ENCODE data around the gene ZNF622.

Gene ZNF622

GRCh38 chr5:16411235-16411634 is 54.4 kb downstream of the ZNF622 start:
- no peak overlapping the region for H3K9ac ChIP-seq (ENCODE audit: low read depth, low read length, poor library complexity, severe bottlenecking)
- TF ChIP-seq EZH2phosphoT487 (IDR thresholded peaks at IDR 0.05; ENCODE audit: borderline replicate concordance) = no peak
- no peak for TF ChIP-seq CTCF (conservative IDR thresholded peaks at IDR 0.05; ENCODE audit: low read length)
- no peaks in the 10 kb centered on the region for H3F3A ChIP-seq (ENCODE audit: low read depth)
- H2AFZ ChIP-seq (ENCODE audit: low read length) = no peak overlapping the region
- no peak overlapping the region for H3K4me2 ChIP-seq (ENCODE audit: low read depth, low read length, poor library complexity, severe bottlenecking)
- H3K4me1 ChIP-seq (ENCODE audit: insufficient read depth, low read length, poor library complexity, severe bottlenecking) = no peaks in the 10 kb centered on the region
- H4K20me1 ChIP-seq (ENCODE audit: insufficient read depth, low read length, poor library complexity, severe bottlenecking) = no peaks in the 10 kb centered on the region
- no peaks in the 10 kb centered on the region for H3K9me2 ChIP-seq (replicated peaks; ENCODE audit: low read depth, low read length)
- no peaks in the 10 kb centered on the region; the same call in 1 of the 2 replicates for H3K9me3 ChIP-seq (ENCODE audit: insufficient read depth, low read depth, low read length)
- H3K4me3 ChIP-seq (ENCODE audit: low read length, poor library complexity, severe bottlenecking) = no peak overlapping the region
- H3K36me3 ChIP-seq (ENCODE audit: insufficient read depth, low read length) = no peaks in the 10 kb centered on the region
- H3K79me2 ChIP-seq (ENCODE audit: insufficient read depth, low read length) = no peaks in the 10 kb centered on the region
- H3K27me3 ChIP-seq (ENCODE audit: insufficient read depth, low read length, poor library complexity, severe bottlenecking) = no peaks in the 10 kb centered on the region

GRCh38 chr5:16410338-16410737 is 55.3 kb downstream of the ZNF622 start:
- H4K20me1 ChIP-seq (ENCODE audit: insufficient read depth, low read length, poor library complexity, severe bottlenecking) = no peaks in the 10 kb centered on the region
- no peaks in the 10 kb centered on the region for H3K79me2 ChIP-seq (ENCODE audit: insufficient read depth, low read length)
- H3K9me3 ChIP-seq (ENCODE audit: insufficient read depth, low read depth, low read length) = no peaks in the 10 kb centered on the region; the same call in 1 of the 2 replicates
- no peak for TF ChIP-seq CTCF (conservative IDR thresholded peaks at IDR 0.05; ENCODE audit: low read length)
- no peak for TF ChIP-seq EZH2phosphoT487 (IDR thresholded peaks at IDR 0.05; ENCODE audit: borderline replicate concordance)
- no peaks in the 10 kb centered on the region for H3K4me1 ChIP-seq (ENCODE audit: insufficient read depth, low read length, poor library complexity, severe bottlenecking)
- no peaks in the 10 kb centered on the region for H3K9me2 ChIP-seq (replicated peaks; ENCODE audit: low read depth, low read length)
- H3K4me3 ChIP-seq (ENCODE audit: low read length, poor library complexity, severe bottlenecking) = no peak overlapping the region
- H3K4me2 ChIP-seq (ENCODE audit: low read depth, low read length, poor library complexity, severe bottlenecking) = no peak overlapping the region
- H3K9ac ChIP-seq (ENCODE audit: low read depth, low read length, poor library complexity, severe bottlenecking) = no peak overlapping the region
- no peaks in the 10 kb centered on the region for H3K36me3 ChIP-seq (ENCODE audit: insufficient read depth, low read length)
- H2AFZ ChIP-seq (ENCODE audit: low read length) = no peak overlapping the region
- H3F3A ChIP-seq (ENCODE audit: low read depth) = no peaks in the 10 kb centered on the region
- no peaks in the 10 kb centered on the region for H3K27me3 ChIP-seq (ENCODE audit: insufficient read depth, low read length, poor library complexity, severe bottlenecking)

GRCh38 chr5:16406630-16407029 is 59.0 kb downstream of the ZNF622 start:
- no peak overlapping the region for H3K4me3 ChIP-seq (ENCODE audit: low read length, poor library complexity, severe bottlenecking)
- H3K36me3 ChIP-seq (ENCODE audit: insufficient read depth, low read length) = no peaks in the 10 kb centered on the region
- H3K79me2 ChIP-seq (ENCODE audit: insufficient read depth, low read length) = no peaks in the 10 kb centered on the region
- H3K27me3 ChIP-seq (ENCODE audit: insufficient read depth, low read length, poor library complexity, severe bottlenecking) = no peaks in the 10 kb centered on the region
- no peaks in the 10 kb centered on the region for H3F3A ChIP-seq (ENCODE audit: low read depth)
- H3K4me1 ChIP-seq (ENCODE audit: insufficient read depth, low read length, poor library complexity, severe bottlenecking) = no peaks in the 10 kb centered on the region
- no peaks in the 10 kb centered on the region; the same call in 1 of the 2 replicates for H3K9me3 ChIP-seq (ENCODE audit: insufficient read depth, low read depth, low read length)
- TF ChIP-seq CTCF (conservative IDR thresholded peaks at IDR 0.05; ENCODE audit: low read length) = no peak
- TF ChIP-seq EZH2phosphoT487 (IDR thresholded peaks at IDR 0.05; ENCODE audit: borderline replicate concordance) = no peak
- H3K9me2 ChIP-seq (replicated peaks; ENCODE audit: low read depth, low read length) = no peaks in the 10 kb centered on the region
- no peaks in the 10 kb centered on the region for H4K20me1 ChIP-seq (ENCODE audit: insufficient read depth, low read length, poor library complexity, severe bottlenecking)
- H3K9ac ChIP-seq (ENCODE audit: low read depth, low read length, poor library complexity, severe bottlenecking) = no peak overlapping the region
- H3K4me2 ChIP-seq (ENCODE audit: low read depth, low read length, poor library complexity, severe bottlenecking) = no peak overlapping the region
- H2AFZ ChIP-seq (ENCODE audit: low read length) = no peak overlapping the region
